HG03565 (cell line): ENCODE data around the gene BMERB1.
"Not testable (repeated sequence)": the region's sequence is repeated elsewhere in the genome, so short reads cannot be mapped to it uniquely, and the experiment has no call there.

Experiments
- ATAC-seq: cut with Tn5 transposase; IDR thresholded peaks from one replicate; pipeline ENCODE4 v1.9.1; 2021; ENCODE audit warnings: mild to moderate bottlenecking, moderate library complexity; ENCODE audit not compliant: unreplicated experiment

The BMERB1 gene

GRCh38 chr16:15422222-15422621 is 12.2 kb upstream of the BMERB1 start:
- no peak for ATAC-seq

DNA sequence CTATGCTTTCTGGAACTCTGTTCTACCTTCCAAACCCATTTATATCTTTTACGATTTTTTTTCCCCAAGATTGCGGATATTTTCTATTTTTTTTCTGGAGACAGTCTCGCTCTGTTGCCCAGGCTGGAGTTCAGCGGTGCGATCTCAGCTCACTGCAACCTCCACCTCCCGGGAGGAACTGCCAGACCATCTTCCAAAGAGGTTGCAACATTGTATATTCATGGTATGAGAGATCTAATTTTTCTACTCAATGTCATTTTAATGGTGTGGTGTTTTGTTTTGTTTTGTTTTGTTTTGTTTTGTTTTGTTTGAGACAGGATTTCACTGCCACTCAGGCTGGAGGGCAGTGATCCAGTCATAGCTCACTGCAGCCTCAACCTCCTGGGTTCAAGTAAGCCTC is 8.5 kb upstream of the BMERB1 start:
- ATAC-seq: no peak

- no peak for ATAC-seq
Observed at GRCh38 chr16:15426796-15427195, 7.6 kb upstream of the BMERB1 start.

DNA sequence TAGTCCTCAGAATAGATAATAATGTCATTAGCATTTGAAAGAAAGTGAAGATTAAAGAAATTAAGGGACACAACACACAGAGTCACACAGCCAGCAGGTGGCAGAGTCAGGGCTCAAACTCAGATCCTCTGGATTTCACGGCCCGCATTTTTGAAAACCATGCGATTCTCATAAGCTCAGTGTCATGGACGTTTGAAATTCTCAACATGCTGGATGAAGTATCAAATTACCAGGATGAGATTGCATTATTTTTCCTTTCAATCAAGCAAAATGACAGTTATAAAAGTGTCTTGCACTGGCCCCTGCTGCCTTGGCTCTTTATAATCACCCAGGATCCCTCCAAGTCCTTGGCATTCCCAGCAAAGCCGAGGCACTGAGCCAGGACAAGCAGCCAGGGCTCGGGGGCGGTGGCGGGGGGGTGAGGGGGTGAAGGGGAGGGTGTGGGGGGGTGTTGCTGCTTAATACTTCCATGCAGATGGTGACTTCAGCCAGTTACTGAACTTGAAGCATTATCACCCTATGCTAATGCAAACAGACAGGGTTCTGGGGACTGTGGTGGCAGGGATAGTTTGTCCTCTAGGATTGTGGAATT is 6.6 kb upstream of the BMERB1 start:
- no peak for ATAC-seq

- ATAC-seq: not testable (repeated sequence)
Observed at GRCh38 chr16:15430884-15431283, 3.5 kb upstream of the BMERB1 start.

GRCh38 chr16:15434079-15434424 is 336 bp upstream of the BMERB1 start:
- ATAC-seq: no peak

- no peak for ATAC-seq
Observed at GRCh38 chr16:15435216-15435864, 952 bp downstream of the BMERB1 start.

GRCh38 chr16:15439102-15439501 is 4.7 kb downstream of the BMERB1 start:
- no peak for ATAC-seq

DNA sequence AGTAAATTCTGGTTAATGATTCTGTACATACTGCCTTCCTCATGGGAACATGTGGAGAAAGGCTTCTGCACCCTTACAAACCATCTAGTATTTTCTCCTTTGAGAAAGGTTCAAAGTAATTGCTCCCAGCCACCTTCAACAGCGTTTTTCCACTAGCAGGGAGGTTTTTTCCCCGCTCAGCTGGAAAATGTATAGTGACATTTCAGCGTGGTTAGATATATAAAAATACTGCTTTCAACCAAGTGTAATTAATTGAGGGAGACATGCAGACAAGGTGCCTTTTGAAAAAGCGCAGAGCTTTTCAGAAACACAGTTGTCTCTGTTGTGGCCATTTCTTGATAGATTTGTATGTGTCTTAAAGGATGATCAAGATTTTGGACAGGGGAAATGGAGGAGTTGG is 5.1 kb downstream of the BMERB1 start:
- ATAC-seq: no peak

GRCh38 chr16:15440852-15441251 is 6.5 kb downstream of the BMERB1 start:
- no peak for ATAC-seq

- ATAC-seq: not testable (repeated sequence)
Observed at GRCh38 chr16:15442140-15442539, 7.8 kb downstream of the BMERB1 start.

- no peak for ATAC-seq
Observed at GRCh38 chr16:15443753-15444152, 9.4 kb downstream of the BMERB1 start.

DNA sequence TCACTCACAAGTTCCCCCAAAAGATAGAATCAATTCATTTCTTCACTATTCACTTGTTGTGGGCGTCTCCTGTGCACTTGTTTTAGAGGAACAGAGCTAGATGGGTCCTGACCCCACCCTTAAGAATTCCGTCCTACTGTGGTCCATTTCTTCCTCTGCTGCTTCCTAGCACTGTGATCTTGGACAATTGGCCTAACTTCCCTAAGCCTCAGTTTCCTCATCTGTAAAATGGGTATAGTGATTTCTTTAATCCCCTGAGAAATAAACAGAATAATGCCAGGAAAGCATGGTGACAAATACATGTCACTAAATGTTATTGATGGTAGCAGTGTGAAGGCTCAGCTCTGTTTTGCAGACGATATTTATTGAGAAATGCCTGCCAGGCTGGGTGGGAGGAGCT is 9.9 kb downstream of the BMERB1 start:
- ATAC-seq: no peak

GRCh38 chr16:15445450-15445849 is 11.1 kb downstream of the BMERB1 start:
- ATAC-seq: no peak

DNA sequence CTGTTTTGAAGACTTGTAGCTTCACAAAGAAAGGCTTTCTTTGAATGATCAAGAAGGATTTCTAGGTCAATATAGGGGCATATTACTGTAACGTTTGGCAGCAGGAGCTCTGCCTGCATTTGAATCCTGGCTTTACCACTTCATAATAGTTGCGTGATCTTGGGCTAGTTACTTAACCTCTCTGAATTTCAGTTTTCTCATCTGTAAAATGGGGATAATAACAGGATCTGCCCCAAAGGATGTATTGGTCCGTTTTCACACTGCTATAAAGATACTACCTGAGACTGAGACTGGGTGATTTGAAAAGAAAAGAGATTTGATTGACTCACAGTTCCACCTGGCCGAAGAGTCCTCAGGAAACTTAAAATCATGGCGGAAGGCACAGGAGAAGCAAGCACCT is 12.5 kb downstream of the BMERB1 start:
- ATAC-seq: no peak

- ATAC-seq: no peak
Observed at GRCh38 chr16:15450624-15451023, 16.2 kb downstream of the BMERB1 start.

- no peak for ATAC-seq
Observed at GRCh38 chr16:15451098-15451731, 16.8 kb downstream of the BMERB1 start.

GRCh38 chr16:15452246-15452855 is 18.0 kb downstream of the BMERB1 start:
- ATAC-seq: no peak

DNA sequence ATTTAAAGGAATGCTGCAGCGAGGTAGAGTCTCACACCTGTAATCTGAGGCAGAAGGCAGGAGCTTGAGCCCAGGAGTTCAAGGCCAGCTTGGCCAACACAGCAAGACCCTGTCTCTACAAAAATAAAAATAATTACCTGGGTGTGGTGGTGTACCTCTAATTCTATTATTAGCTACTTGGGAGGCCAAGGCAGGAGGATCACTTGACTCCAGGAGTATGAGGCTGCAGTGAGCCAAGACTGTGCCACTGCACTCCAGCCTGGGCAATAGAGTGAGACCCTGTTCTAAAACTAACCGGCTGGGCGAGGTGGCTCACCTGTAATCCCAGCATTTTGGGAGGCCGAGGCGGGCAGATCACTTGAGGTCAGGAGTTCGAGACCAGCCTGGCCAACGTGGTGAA is 18.9 kb downstream of the BMERB1 start:
- not testable (repeated sequence) for ATAC-seq

DNA sequence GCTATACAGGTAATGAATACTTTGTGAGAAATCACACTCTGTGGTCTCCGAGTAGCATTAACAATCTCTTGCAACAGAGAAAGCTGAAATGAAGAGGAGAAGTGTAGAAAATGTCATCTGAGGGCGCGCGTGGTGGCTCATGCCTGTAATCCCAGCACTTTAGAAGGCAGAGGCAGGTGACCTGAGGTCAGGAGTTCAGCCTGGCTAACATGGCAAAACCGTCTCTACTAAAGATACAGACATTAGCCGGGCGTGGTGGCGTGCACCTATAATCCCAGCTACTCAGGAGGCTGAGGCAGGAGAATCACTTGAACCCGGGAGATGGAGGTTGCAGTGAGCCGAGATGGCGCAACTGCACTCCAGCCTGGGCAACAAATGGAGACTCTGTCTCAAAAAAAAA is 20.5 kb downstream of the BMERB1 start:
- ATAC-seq: not testable (repeated sequence)

- no peak for ATAC-seq
Observed at GRCh38 chr16:15457400-15457799, 23.0 kb downstream of the BMERB1 start.

DNA sequence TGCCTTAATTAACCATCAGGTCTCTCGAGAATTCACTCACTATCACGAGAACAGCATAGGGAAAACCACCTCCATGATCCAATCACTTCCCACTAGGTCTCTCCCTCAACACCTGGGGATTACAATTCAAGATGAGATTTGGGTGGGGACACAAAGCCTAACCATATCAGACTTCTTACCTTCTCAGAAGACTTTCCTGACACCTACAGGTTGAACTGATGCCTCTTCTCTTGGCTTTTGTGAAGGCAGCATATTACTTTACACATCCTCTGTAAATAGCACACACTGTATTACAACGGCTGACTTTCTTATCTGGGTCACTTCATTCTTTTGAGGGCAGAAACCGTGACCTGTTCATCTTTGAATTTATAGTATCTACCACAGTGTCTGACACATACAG is 23.6 kb downstream of the BMERB1 start:
- no peak for ATAC-seq
